HL-60 (cell line): Measurements from ENCODE around the gene RTF1.

Source experiments
- CTCF ChIP-seq: IDR thresholded peaks from one replicate; pipeline ENCODE4 v1.5.1; 2011; ENCODE audit warnings: low read length, control low read depth, inconsistent platforms; ENCODE audit not compliant: insufficient read depth
- POLR2AphosphoS5 ChIP-seq: IDR thresholded peaks from 2 replicates; pipeline ENCODE4 v1.6.1; 2012; ENCODE audit warnings: low read depth
- REST ChIP-seq: IDR thresholded peaks from 2 replicates; pipeline ENCODE4 v1.6.1; 2012; ENCODE audit warnings: low read depth; ENCODE audit not compliant: insufficient replicate concordance

- TF ChIP-seq POLR2AphosphoS5 = no peak
- TF ChIP-seq CTCF = no peak
- TF ChIP-seq REST = no peak
Observed at GRCh38 chr15:41482110-41482877, 65.4 kb downstream of the RTF1 start.
